MCF 10A (cell line): ENCODE results near the gene CFAP68. TPM values are rescaled to one million over a fixed set of nuclear protein-coding genes. Genes with fewer than 3 reads are reported as not detected.

Experiments
- BruUV-seq: library from RNA; stranded (reverse); fragments of 400-500 nt; replicated peaks from 2 replicates; lab custom pipeline; 2021; lab: Mats Ljungman, UMichigan
- CTCF ChIA-PET: fragments of 300-600 bp; sonication (Branson Sonifier 250); formaldehyde crosslinking; extraction: SDS; loops from one replicate; lab custom pipeline; 2021; ENCODE audit warnings: antibody characterized with exemption, inconsistent platforms; lab: Yijun Ruan, JAX
- POLR2A ChIA-PET: fragments of 300-600, 350-650 bp; sonication (Branson Sonifier 250); formaldehyde crosslinking; extraction: SDS; loops from one replicate; lab custom pipeline; 2020; ENCODE audit warnings: antibody characterized with exemption, inconsistent platforms; lab: Yijun Ruan, JAX
- DNase-seq: peaks from one replicate; pipeline ENCODE4 v3.0.0-alpha.2; 2018; ENCODE audit not compliant: unreplicated experiment
- H3K27ac Mint-ChIP-seq: one replicate; pipeline ENCODE4 v1.8.0; 2022; ENCODE audit warnings: mild to moderate bottlenecking, low read depth, mixed read lengths; ENCODE audit not compliant: unreplicated experiment
- H3K27me3 Mint-ChIP-seq: one replicate; pipeline ENCODE4 v1.8.0; 2022; ENCODE audit warnings: mixed read lengths; ENCODE audit not compliant: insufficient read depth, unreplicated experiment
- H3K36me3 Mint-ChIP-seq: one replicate; pipeline ENCODE4 v1.8.0; 2022; ENCODE audit warnings: mild to moderate bottlenecking, moderate library complexity, mixed read lengths; ENCODE audit not compliant: insufficient read depth, unreplicated experiment
- H3K4me1 Mint-ChIP-seq: one replicate; pipeline ENCODE4 v1.8.0; 2022; ENCODE audit warnings: mixed read lengths; ENCODE audit not compliant: insufficient read depth, unreplicated experiment
- H3K4me3 Mint-ChIP-seq: one replicate; pipeline ENCODE4 v1.8.0; 2022; ENCODE audit warnings: mild to moderate bottlenecking, moderate library complexity, mixed read lengths; ENCODE audit not compliant: unreplicated experiment
- H3K9me3 Mint-ChIP-seq: one replicate; pipeline ENCODE4 v1.8.0; 2022; ENCODE audit warnings: mixed read lengths; ENCODE audit not compliant: unreplicated experiment
- intact Hi-C: fragments of 100-400 bp; cut with micrococcal nuclease; formaldehyde crosslinking; loops from 2 replicates; pipeline ENCODE4 v1.14.1; 2022
- total RNA-seq: library from RNA; stranded (reverse); gene quantifications from 2 replicates; pipeline ENCODE4 v1.2.3, GENCODE V29; 2022
- TF ChIP-seq, protein P1 (sequence below): fragments of 200-600 bp; IDR thresholded peaks from one replicate; pipeline ENCODE4 v1.8.0; 2022; ENCODE audit warnings: antibody characterized with exemption, mild to moderate bottlenecking; ENCODE audit not compliant: unreplicated experiment

Gene CFAP68
- total RNA-seq, 1 experiment from 2014 or later = 33.6 TPM

DNA sequence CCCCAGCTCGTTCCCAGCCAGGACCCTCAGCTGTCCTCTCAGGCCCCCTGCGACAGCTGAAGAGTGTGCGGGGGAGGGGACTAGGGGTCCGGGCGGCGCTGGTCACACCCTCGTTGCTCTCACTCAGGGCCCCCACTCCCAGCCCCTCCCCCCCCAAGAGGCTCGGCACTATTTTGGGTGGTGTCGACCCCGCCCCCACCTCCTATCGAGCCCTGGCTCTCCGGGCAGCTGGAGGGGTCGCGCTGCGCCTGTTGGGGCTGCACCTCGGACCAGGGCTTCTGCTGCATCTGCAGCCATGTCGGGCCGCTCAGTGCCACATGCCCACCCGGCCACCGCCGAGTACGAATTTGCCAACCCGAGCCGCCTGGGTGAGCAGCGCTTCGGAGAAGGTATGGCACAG is 33.2 kb downstream of the CFAP68 start, which contains the start of gene HSPB2:
Gene HSPB2, plus strand, starts transcription at position 200 of the 400 bp plus-strand sequence. Its CDS starts 96 bp downstream, at position 296.
- no peaks in the 10 kb centered on the region for H3K9me3 Mint-ChIP-seq
- intact Hi-C loops = no loop called here
- no TSS peak for BruUV-seq
- CTCF ChIA-PET = interaction anchor here (0.7 to 1.9 kb wide), 2 partner anchors 16 to 70 kb away, joined by 3 to 7 read pairs; no protein-coding TSS in a partner anchor
- peak within 1 kb of the TSS; percentile 86 for H3K27ac Mint-ChIP-seq
- no peaks in the 10 kb centered on the region for H3K27me3 Mint-ChIP-seq
- TF ChIP-seq, protein P1, sequence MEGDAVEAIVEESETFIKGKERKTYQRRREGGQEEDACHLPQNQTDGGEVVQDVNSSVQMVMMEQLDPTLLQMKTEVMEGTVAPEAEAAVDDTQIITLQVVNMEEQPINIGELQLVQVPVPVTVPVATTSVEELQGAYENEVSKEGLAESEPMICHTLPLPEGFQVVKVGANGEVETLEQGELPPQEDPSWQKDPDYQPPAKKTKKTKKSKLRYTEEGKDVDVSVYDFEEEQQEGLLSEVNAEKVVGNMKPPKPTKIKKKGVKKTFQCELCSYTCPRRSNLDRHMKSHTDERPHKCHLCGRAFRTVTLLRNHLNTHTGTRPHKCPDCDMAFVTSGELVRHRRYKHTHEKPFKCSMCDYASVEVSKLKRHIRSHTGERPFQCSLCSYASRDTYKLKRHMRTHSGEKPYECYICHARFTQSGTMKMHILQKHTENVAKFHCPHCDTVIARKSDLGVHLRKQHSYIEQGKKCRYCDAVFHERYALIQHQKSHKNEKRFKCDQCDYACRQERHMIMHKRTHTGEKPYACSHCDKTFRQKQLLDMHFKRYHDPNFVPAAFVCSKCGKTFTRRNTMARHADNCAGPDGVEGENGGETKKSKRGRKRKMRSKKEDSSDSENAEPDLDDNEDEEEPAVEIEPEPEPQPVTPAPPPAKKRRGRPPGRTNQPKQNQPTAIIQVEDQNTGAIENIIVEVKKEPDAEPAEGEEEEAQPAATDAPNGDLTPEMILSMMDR = no peak
- POLR2A ChIA-PET = interaction anchor here (2.3 to 4.6 kb wide), 5 partner anchors 14 to 66 kb away, joined by 10 to 41 read pairs (median 18); partner anchors contain the start of genes CFAP68 and FDXACB1
- peaks cover 18% of the 10 kb centered on the region for H3K4me1 Mint-ChIP-seq
- no peaks in the 10 kb centered on the region for H3K36me3 Mint-ChIP-seq
- no peak for DNase-seq
- peak within 1 kb of the TSS; percentile 41 for H3K4me3 Mint-ChIP-seq

DNA sequence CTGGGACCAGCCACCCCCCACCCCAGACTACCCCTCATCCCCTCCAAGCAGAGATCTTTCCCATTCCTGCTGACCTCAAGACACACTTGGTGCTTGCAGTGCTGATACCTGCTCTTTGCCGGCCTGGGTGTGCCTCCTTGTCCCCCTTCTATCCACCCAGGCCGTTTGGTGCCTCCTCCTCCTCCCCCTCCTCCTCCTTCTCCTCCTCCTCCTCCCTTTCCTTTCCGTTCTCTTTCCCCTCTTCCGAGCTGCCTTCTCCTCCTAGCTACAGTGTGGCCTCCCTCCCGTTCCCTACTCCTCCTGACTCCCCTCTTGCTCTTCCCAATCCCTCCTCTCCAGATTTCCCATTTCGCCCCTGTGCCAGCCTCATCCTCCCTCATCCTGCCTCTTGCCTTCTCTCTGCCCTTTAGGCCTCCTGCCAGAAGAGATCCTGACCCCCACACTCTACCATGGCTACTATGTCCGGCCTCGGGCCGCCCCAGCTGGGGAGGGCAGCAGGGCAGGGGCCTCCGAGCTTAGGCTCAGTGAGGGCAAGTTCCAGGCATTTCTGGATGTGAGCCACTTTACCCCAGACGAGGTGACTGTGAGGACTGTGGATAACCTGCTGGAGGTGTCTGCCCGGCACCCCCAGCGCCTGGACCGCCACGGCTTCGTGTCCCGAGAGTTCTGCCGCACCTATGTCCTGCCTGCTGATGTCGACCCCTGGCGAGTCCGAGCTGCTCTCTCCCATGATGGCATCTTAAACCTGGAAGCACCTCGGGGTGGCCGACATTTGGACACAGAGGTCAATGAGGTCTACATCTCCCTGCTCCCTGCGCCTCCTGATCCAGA is 33.9 kb downstream of the CFAP68 start:
- TF ChIP-seq, protein P1 = no peak
- Mint-ChIP-seq H3K9me3 (no peaks in the 10 kb centered on the region), H3K27me3 (no peaks in the 10 kb centered on the region), H3K4me1 (peaks cover 21% of the 10 kb centered on the region), H3K36me3 (no peaks in the 10 kb centered on the region), H3K4me3 (no peak overlapping the region), H3K27ac (no peak overlapping the region)
- intact Hi-C loops = no loop called here
- no peak for DNase-seq
- no TSS peak for BruUV-seq
- POLR2A ChIA-PET = interaction anchor here (0.6 to 4.6 kb wide), 4 partner anchors 13 to 34 kb away, joined by 3 to 41 read pairs (median 8); partner anchors contain the start of genes CFAP68 and FDXACB1
- CTCF ChIA-PET = interaction anchor here (0.7 to 1.9 kb wide), 3 partner anchors 16 to 69 kb away, joined by 3 to 9 read pairs (median 3); no protein-coding TSS in a partner anchor

DNA sequence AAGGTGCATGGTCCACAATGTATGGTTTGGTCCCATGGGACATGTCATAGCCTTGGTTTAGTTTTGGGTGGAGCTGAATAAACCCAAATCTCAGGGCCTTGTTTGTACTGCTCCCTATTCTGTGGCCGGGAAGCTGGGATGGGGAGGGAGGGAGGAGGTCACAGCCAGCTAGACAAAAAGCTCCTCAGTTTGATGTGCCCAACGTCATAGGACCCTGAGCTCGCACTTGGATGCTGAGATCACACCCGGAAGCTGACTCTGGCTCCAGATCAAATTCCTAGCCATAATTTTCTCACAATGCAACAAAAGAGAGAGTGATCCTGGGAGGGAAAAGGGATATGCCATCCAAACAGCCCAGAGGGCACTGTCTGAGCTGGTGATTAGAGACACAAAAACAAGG is 34.7 kb downstream of the CFAP68 start:
- Mint-ChIP-seq H3K4me3 (no peak overlapping the region), H3K27ac (no peak overlapping the region), H3K4me1 (peaks cover 29% of the 10 kb centered on the region), H3K27me3 (no peaks in the 10 kb centered on the region), H3K9me3 (no peaks in the 10 kb centered on the region), H3K36me3 (peaks cover 3% of the 10 kb centered on the region)
- no TSS peak for BruUV-seq
- TF ChIP-seq, protein P1 = no peak
- intact Hi-C loops = no loop called here
- CTCF ChIA-PET = interaction anchor here (1.2 to 1.9 kb wide), 2 partner anchors 37 to 68 kb away, joined by 3 to 9 read pairs; no protein-coding TSS in a partner anchor
- POLR2A ChIA-PET = interaction anchor here (0.6 to 4.6 kb wide), 3 partner anchors 13 to 34 kb away, joined by 4 to 41 read pairs (median 12); partner anchors contain the start of genes CFAP68 and FDXACB1
- no peak for DNase-seq

DNA sequence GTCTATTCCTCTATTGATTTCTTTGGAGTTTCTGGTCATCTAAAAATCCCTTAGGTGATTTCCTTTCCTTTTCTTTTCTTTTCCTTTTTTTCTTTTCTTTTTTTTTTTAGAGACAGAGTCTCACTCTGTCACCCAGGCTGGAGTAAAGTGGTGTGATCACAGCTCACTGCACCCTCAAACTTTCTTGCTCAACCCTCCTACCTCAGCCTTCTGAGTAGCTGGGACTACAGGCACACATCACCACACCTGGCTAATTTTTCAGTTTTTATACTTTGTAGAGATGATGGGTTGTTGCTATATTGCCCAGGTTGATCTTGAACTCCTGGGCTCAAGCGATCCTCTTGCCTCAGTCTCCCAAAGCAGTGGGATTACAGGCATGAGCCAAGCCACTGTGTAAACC is 37.4 kb downstream of the CFAP68 start:
- Mint-ChIP-seq H3K9me3 (no peaks in the 10 kb centered on the region), H3K4me1 (peaks cover 17% of the 10 kb centered on the region), H3K27ac (no peak overlapping the region), H3K36me3 (peaks cover 4% of the 10 kb centered on the region), H3K27me3 (no peaks in the 10 kb centered on the region), H3K4me3 (no peak overlapping the region)
- DNase-seq = no peak
- ChIA-PET POLR2A (interaction anchor here (1.1 kb wide), 1 partner anchor 45 kb away, joined by 3 read pairs; the partner anchor contains the start of gene ALG9), CTCF (no interaction called here)
- TF ChIP-seq, protein P1 = no peak
- intact Hi-C loops = no loop called here
- no TSS peak for BruUV-seq
